ENCODE measurements around the gene HMX3.

HMX3 gene

GRCh38 chr10:123180101-123181090 is 44.6 kb downstream of the HMX3 start:
- DNase-seq = no peak

- DNase-seq = no peak
These were observed 48.0 kb downstream of the HMX3 start for GRCh38 chr10:123183724-123184123.

- DNase-seq = no peak
These were observed 52.0 kb downstream of the HMX3 start for GRCh38 chr10:123187781-123188180.

Measured in T-helper 9 cell (primary cell).